GM18873 (cell line): ENCODE results near the gene ITPR1.

Source experiments
- ATAC-seq: cut with Tn5 transposase; IDR thresholded peaks from one replicate; pipeline ENCODE4 v1.9.1; 2021; ENCODE audit warnings: mild to moderate bottlenecking, moderate library complexity, moderate number of reproducible peaks; ENCODE audit not compliant: unreplicated experiment, low FRiP score

The ITPR1 gene

DNA sequence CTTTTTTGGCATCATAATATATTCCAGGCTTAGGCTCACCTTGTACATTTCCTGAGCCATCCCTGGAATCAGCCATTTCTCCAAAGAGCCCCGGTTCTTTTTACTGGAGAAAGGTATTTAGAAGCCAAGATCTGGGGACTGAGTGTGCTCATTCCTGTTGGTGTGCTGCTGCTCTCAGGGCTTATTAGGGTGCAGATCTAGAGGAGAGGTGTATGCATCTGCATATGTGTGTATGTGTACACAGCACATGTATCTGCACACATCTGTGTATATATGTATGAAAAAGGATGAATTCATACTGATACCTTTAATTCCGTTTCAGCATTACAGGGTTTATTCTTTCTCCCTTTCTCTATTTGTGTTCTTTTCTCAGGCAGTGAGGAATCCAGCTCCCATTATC is 324.0 kb downstream of the ITPR1 start:
- ATAC-seq, result no peak

DNA sequence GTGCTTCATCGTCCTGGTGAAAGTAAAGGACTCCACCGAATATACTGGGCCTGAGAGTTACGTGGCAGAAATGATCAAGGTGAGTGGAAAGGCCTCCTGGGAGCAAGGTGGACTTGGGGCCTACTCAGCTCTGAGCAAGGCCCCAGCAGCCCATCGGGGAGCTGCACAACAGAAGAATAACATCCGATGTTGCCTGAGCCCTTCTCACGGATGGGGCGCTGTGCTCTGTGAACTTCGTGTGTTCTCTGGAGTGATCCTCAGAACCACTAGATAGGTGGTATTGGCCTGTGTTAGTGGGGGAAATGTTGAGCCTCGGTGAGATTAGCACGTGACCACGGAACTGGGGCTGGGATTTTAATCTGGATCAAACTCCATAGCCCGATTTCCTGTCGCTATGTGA is 325.0 kb downstream of the ITPR1 start:
- ATAC-seq, result no peak

DNA sequence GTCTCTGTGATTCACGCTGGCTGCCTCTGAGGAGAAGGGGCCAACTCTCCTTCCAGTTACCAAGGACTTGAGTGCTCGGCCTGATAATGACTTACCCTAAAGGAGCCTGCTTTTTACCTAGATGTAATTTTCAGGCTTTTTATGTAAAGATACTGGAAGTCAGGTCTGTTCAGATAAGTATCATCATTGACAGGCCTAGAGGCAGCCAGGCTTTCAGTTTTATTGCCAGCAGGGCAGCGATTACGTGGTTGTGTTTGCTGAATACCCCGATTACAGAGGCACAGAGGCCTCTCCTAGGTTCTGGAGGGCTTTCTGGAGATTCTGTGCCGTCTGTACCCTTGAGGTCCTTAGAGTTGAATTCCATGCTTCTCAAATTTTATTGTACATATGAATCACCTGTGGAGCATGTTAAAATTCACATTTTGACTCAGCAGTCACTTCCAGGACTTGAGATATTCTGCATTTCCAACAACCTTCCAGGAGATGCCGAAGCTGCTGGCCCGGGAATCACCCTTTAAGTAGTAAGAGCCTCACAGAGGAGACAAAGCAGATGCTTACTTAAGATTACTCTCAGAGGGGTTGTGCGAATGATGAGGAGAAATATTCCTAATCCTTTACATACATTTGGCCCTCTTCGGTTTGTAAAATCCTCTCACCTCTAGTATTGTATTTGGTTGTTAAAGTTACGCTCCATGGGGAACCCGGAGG is 326.0 kb downstream of the ITPR1 start:
- ATAC-seq, result no peak

DNA sequence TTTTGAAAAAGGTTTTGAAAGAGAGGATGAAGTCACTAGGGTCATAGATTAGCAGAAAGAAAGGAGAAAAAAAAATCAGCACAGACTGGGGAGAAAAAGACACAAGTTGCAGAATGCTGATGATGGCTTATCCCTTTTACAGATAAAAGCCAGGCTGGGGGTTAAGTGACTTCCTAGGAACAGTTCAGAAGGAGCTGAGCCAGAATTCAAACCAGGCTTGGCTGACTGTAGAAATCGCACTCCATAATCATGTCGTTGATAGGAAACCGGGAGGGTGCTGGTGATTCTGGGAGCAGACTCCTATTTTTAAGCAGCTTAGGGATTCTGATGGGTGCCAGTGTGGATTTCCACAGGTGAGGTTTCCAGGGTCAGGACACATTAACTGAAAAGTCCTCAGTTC is 326.6 kb downstream of the ITPR1 start:
- ATAC-seq, result no peak

DNA sequence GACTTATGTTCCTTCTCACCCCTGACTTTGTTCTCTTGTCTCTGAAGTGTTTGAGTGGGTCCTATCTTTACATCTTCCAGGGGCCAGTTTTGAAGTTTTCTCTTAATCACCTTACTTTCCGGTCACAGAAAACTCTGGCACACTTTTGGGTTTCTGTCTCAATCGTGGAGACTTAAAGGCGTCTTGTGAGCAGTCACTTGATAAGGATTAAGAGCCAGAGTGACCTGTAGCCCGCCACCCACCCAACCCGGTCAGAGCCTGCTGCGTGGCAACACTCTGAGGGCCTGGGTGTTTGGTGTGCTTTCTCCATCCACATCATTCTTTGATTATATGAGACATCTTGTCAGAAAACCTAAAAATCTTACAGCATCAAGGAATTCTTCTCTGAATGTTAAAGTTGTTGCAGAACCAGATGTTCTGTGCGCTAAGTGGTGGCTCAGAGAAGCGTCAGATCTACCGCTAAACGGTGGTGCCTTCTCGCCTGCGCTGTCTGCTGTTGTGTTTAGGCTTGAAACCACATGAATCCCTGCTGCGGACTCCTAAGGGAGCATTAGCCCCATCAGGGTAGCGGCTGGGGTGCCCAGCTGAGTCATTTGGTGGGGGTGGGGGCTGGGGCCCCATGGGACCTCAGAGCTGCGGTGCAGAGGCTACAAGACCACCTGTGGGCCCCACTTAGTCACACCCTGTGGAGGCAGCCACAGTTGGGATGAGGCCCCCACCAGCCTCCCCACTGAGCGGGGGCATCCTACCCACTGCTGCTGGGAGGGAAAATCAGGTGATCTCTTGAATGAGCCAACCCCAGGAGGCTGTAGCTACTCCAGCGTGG is 327.4 kb downstream of the ITPR1 start:
- ATAC-seq, result no peak

DNA sequence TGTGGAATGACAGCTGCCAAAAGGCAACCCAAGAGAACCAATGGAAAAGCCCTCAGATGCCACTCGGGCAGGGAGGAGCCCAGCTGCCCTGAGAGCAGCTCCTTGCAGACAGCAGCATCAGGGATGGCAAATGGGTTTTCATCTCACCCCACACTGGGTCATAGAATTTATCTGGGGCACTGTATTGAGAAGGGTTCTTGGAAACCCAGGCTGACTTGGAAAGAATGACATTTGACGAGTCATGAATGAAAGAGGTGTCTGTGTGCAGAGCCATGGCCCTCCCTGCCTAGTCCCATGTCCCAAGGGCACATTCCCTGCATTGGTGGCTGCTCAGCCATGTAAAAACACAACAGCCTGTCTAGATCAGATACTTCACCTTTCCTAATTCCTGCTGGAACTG is 328.2 kb downstream of the ITPR1 start:
- ATAC-seq, result no peak

DNA sequence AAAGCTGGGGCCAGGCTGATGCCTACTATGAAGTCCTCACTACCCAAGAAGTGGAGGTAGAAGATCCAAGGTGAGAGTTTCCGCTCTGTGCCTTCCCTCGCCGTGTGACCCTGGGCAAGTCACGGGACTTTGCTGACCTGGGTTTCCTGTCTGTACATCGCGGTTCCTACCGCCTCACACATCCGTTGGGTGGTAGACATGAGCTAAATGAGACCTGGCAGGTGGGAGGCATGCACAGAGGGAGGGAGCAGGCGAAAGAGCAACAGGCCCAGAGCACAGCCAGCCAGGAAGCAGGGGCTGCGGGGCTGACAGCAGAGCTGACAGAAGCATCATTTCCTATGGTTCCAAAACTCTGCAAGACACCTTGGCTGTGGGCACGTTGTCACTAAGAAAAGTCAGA is 328.8 kb downstream of the ITPR1 start:
- ATAC-seq, result no peak

DNA sequence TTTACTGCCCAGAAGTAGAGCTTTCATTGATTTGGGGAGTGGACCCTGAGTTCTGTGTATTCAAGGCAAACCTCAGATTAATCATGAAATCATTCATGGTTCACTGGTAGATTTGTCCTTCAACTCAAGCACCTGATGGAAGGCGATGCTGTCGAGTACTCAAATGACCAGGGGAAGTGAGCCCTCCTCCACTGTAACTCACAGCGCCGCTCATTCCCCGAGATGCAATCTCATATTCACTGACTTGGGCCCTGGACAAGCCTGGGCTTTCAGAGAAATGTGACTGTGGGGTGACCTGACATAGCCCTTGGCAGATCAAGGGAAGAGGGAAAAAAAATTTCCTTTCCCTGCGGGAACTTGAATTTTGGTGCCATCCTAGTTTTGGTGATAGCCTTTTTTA is 329.4 kb downstream of the ITPR1 start:
- no peak for ATAC-seq

DNA sequence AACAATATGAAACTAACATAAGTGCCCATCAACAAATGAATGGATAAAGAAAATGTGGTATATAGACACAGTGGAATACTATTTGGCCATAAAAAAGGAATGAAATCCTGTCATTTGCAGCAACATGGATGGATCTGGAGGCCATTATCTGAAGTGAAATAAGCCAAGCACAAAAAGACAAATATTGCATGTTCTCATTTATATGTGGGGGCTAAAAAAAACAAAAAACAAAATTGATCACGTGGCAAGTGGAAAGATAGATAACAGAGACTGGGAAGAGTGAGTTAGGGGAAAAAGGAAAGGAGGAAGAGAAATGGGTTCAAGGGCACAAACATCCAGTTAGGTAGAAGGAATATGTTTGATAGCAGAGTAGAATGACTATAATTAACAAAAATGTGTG is 330.2 kb downstream of the ITPR1 start:
- ATAC-seq, result no peak

DNA sequence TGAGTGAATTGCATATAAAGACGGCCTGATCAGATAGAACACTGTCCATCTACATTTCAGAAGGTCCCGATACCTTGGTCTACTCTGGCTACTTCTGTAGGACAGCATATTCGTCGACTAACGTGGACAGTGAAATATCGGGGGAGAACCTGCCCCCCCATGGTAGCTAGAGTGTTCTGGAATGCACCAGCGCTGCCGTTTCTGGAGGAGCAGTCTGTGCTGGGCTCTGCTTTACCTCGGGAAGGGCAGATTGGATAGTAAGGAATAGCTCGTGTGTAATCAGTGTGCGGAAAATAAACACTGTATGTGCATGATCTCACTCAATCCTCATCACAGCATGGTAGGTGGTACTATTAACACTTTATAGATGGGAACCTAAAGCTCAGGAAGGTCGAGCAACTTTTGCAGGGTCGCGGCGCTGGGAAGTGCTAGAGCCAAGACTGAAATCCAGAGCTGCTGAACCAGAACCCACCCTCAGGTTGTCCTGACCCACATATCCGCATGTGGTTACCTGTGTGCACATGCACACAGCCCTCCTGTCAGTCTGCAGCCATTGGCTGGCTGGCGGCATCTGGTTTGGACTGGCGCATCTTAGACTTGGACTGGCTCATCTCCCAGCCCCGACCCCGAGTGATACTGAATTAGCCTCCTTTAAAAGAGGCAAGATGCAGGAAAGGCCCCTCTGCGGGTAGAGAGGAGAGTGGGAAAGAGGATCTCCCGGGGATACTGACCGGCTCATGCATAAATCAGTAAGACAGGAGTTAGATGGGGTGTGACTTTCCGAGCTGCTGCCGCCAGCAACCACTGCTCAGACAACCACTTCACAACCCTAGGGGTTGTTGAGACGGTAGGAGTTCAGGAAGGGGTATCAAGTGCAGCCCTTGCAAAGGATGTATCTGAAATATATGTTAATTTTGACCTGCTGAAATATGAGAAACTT is 331.1 kb downstream of the ITPR1 start:
- no peak for ATAC-seq

DNA sequence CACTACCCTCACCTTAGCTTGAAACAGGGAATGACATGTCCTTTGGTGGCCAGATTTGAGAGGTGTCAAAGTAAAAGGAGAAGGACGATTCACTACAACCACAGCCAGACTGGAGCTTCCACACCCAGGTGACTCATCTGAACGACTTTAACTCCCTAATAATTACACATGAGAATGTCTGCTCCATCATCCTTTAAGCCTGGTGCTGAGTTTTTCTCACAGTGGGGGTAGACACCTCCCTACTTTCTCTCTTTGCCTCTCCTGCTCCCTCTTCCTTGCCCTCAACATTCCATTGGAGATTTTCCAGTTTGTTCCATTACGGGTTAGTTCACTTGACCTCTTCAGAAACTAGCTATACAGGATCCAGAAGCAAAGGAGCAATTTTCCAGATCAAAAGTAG is 331.8 kb downstream of the ITPR1 start:
- no peak for ATAC-seq

DNA sequence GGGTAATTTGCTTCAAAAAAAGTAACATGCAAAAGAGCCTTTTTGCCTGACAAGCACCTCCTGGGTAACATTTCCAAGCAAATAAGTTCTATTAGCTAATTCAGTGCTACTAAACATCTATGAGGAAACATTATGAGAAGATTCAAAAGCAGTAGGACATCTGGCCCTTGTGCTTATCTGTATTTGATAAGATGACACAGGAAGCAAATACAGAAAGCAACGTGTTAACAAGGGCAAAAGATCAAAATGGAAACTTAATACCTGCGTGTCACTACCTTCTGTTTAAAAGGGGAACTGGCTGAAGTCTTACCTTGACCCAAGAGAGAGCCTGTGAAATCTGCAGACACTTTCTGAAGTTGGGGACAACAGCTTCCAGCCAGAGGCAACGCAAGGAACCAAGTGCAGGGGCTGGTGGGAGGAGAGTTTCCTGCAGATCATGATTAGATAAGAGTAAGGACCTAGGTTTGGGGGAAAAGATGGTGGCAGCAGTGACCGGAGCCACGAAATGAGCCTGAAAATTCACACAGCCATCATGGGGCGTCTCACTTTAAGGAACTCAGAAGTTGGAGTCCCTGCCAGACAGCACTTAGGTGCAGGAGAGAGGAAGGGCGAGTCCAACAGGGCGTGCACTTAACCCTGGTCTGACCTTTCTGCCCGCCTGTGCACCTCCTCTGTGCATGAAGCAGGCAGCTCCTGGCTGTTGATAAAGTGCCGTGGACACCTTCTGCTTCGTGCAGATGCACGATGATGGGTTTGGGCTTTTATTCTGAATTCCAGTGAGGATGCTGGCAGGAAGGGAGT is 332.5 kb downstream of the ITPR1 start:
- ATAC-seq, result no peak

DNA sequence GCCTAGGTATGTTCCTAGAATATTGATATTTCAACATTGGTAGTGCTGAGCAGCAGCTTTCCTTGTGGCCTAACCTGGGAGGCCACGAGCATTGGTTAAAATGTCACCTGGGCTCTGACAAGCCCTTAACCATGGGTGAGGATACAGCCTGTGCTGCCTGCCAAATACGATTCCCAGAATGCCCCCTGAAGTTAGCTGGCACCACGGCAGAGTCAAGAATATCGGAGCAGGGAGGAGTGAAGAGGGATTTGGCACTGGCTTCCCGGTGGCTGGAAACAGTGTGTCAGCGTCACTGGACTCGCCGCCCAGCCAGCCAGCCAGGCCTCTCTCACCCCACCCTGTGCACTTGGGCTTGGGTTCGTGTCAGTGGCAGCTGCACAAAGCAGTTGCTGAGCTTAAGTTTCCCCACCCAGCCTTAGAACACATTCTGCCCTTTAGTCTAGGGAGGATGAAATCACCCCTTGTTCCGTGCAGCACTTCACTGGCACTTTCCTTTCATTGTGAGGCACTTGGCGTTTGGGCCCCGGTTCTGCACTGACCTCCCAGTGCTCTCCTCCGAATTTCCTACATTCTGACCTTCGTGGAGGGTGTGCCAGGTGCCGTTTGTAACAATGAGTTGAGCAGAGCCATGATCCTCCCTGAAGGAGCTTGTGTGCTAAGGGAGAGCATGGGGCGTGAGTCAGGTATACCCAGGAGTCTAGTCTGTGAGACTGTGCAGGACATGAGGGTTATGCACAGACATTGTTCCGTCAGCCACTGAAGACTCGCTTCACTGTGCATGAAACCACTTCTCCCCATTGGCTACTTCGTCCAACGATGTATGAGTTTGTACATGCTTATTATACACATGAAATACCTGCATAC is 333.3 kb downstream of the ITPR1 start:
- ATAC-seq, result no peak

DNA sequence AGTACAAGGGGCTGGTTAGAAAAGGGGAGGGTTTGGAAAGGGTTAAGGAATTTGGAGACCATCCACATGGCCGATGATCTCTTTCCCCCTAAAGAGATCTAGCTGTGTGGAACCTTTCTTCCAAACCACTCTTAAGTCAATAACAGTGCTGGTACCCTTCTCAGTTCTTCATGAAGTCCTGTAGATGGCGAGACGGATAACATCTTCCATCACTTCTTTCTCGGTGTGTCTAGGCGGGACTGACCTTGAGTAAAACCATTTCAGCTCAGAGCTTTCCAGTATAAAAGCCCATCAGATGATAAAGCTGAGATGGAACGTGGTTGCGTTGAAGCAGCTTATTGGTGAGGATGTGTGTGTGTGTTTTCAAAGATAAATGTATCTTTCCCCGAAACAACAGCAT is 334.6 kb downstream of the ITPR1 start:
- ATAC-seq, result no peak

DNA sequence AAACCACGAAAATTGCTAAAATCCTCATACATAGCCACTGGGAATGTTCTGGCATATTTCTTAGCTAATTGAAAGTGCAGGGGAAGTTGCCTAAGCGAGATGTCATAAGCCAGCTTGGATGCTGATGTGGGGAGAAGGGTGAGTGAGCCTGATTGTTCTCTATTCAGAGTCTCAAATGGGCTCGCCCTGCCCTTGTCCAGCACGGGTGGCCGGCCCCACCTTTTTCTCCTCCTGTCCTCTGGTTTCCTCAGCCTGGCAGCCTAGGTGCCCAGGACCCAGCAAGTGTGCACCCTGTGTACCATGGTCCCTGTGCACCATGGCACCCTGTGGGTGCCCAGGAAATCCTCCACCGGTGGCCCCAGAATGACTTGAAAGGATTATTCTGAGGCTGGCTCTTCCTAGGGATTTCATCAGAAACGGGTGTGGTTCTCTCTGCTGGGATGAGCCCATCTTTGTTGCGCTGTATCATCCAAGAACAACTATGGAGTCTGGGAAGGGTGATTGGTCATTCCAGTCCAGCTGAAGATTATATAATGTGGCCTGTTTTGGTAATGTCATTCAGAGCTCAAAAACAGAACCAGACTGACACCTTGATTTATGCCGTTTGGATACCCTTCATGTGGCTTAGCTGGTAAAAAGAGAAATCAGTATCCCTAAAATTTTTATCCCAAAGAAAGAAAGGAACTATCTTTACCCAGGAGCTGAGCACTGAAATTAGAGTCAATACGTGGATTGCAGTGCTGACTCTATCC is 335.3 kb downstream of the ITPR1 start:
- ATAC-seq, result no peak

DNA sequence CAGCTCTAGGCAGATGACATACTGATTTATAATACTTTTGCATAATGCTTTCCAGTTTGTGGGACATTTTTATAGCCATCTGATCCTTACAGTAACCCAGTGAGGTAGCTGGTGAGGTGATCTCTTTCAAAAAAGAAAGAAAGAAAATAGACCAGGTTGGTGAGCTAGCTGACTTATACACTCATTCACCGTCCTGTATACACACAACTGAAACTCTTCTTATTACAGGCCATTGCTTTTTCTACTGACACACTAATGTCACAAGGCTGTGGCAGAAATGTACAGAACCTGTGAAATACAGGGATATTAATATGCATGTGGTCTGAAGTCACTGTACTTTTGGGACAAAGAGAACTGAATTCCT is 335.9 kb downstream of the ITPR1 start:
- no peak for ATAC-seq

DNA sequence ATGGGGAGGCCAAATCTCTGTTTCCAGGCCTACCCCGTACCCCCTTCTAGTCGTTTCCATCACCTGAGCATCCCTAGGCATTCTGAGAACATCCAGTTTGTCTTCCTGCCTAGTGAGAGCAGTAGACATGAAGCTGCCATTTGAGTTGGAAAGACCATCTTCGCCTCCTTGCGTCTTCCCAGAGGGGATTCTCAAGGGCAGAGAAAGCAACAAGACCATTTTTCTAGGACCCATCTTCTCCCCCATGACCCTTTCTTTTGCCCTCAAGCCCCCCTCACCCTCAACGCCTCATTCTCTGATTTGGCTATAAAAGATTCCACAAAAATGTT is 337.4 kb downstream of the ITPR1 start:
- no peak for ATAC-seq

DNA sequence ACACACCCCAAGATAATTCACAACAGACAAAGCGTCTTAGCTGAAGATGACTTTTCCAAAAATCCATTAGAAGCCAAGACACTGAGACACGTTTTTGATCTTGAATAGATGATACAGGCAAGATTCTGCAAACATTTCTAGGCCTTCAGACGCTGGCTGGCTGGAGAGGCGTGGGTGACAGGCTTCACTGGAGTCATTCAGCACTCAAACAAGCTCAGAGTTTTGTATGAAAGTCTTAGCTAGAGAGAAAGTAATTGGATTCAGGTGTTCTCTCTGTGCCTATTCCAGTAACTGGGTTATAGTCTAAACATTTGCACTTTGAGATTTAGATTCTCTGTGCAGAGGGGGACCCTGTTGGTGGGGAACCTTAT is 338.4 kb downstream of the ITPR1 start:
- ATAC-seq, result no peak

DNA sequence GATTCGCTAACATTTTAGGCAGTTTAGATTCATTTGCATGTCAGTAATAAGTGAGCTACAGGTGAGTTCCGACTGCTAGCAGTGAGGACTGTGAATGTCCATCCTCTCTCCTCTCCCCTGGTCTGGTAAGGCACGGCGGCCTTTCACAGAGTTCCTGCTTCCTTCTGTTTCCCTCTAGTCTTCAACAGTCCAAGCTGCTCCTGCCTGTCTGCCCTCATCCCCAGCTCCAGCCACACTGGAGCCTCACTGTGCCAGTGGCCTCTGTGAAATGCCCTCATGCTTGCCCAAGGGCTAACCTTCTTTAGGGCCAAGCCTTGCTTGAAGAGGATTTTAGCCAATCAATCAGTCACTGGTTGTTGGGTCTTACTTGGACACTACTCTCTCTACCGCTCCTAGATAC is 340.3 kb downstream of the ITPR1 start:
- no peak for ATAC-seq
